ENCODE measurements around the gene NLK. TPM values are rescaled to one million over a fixed set of nuclear protein-coding genes. Genes with fewer than 3 reads are reported as not detected.
"Not testable (repeated sequence)": the region's sequence is repeated elsewhere in the genome, so short reads cannot be mapped to it uniquely, and the experiment has no call there.

The NLK gene
- total RNA-seq, 1 experiment from 2014 or later: 40.3 TPM

DNA sequence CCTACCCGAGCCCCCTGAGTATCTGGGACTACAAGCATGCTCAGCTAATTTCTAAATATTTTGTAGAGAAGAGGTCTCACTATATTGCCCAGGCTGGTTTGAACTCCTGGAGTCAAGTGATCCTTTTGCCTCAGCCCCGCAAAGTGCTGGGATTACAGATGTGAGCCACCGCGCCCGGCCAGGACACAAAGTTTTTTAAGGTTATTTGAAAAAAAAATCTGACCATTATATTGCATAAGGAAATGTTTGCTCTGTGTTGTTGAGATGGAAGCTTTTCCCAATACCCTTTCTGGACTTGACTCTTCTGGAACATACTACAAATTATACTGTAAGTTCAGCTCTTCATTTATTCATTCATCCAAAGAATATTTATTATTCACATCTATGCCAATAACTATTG lies 143.2 kb downstream of the NLK start:
- peaks cover 16% of the 10 kb centered on the region for H3K9me3 Mint-ChIP-seq
- H3K27ac Mint-ChIP-seq: no peak overlapping the region
- ATAC-seq: no peak
- H3K4me1 Mint-ChIP-seq: no peaks in the 10 kb centered on the region
- no peak for DNase-seq (ENCODE audit: low spot score)
- H3K4me3 Mint-ChIP-seq: no peak overlapping the region
- ChIA-PET POLR2A (no interaction called here), CTCF (no interaction called here)
- H3K36me3 Mint-ChIP-seq: peaks cover 31% of the 10 kb centered on the region
- H3K27me3 Mint-ChIP-seq (ENCODE audit: low read depth): no peaks in the 10 kb centered on the region
- TF ChIP-seq ZNF671 (CRISPR knock-in tag; IDR thresholded peaks at IDR 0.05): no peak
- TF ChIP-seq CREB1 (CRISPR knock-in tag; IDR thresholded peaks at IDR 0.05): no peak
- TF ChIP-seq, protein P1, sequence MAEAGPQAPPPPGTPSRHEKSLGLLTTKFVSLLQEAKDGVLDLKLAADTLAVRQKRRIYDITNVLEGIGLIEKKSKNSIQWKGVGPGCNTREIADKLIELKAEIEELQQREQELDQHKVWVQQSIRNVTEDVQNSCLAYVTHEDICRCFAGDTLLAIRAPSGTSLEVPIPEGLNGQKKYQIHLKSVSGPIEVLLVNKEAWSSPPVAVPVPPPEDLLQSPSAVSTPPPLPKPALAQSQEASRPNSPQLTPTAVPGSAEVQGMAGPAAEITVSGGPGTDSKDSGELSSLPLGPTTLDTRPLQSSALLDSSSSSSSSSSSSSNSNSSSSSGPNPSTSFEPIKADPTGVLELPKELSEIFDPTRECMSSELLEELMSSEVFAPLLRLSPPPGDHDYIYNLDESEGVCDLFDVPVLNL (CRISPR knock-in tag; IDR thresholded peaks at IDR 0.05; ENCODE audit: borderline replicate concordance, low read depth): no peak
- TF ChIP-seq, protein P2, sequence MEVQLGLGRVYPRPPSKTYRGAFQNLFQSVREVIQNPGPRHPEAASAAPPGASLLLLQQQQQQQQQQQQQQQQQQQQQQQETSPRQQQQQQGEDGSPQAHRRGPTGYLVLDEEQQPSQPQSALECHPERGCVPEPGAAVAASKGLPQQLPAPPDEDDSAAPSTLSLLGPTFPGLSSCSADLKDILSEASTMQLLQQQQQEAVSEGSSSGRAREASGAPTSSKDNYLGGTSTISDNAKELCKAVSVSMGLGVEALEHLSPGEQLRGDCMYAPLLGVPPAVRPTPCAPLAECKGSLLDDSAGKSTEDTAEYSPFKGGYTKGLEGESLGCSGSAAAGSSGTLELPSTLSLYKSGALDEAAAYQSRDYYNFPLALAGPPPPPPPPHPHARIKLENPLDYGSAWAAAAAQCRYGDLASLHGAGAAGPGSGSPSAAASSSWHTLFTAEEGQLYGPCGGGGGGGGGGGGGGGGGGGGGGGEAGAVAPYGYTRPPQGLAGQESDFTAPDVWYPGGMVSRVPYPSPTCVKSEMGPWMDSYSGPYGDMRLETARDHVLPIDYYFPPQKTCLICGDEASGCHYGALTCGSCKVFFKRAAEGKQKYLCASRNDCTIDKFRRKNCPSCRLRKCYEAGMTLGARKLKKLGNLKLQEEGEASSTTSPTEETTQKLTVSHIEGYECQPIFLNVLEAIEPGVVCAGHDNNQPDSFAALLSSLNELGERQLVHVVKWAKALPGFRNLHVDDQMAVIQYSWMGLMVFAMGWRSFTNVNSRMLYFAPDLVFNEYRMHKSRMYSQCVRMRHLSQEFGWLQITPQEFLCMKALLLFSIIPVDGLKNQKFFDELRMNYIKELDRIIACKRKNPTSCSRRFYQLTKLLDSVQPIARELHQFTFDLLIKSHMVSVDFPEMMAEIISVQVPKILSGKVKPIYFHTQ (CRISPR knock-in tag; IDR thresholded peaks at IDR 0.05): no peak
- no peak for TF ChIP-seq ZSCAN18 (CRISPR knock-in tag; IDR thresholded peaks at IDR 0.05)
- TF ChIP-seq TEAD4 (CRISPR knock-in tag; IDR thresholded peaks at IDR 0.05): no peak
- TF ChIP-seq TEAD1 (CRISPR knock-in tag; IDR thresholded peaks at IDR 0.05): no peak
- no peak for TF ChIP-seq ZNF281 (CRISPR knock-in tag; IDR thresholded peaks at IDR 0.05)
- TF ChIP-seq ESRRA (CRISPR knock-in tag; IDR thresholded peaks at IDR 0.05; ENCODE audit: borderline replicate concordance): no peak
- no peak for TF ChIP-seq ZBTB21 (CRISPR knock-in tag; IDR thresholded peaks at IDR 0.05; ENCODE audit: borderline replicate concordance)
- no peak for TF ChIP-seq MXD4 (CRISPR knock-in tag; IDR thresholded peaks at IDR 0.05; ENCODE audit: borderline replicate concordance)

GRCh38 chr17:28186472-28186871 lies 144.0 kb downstream of the NLK start:
- H3K27me3 Mint-ChIP-seq (ENCODE audit: low read depth); DNase-seq (ENCODE audit: low spot score); H3K4me3 Mint-ChIP-seq; H3K4me1 Mint-ChIP-seq; POLR2A ChIA-PET; H3K27ac Mint-ChIP-seq; CTCF ChIA-PET; ATAC-seq: not testable (repeated sequence)
- H3K9me3 Mint-ChIP-seq: peaks cover 16% of the 10 kb centered on the region
- peaks cover 36% of the 10 kb centered on the region for H3K36me3 Mint-ChIP-seq

- Mint-ChIP-seq H3K9me3 (peaks cover 16% of the 10 kb centered on the region), H3K36me3 (peaks cover 42% of the 10 kb centered on the region), H3K27me3 (ENCODE audit: low read depth) (no peaks in the 10 kb centered on the region), H3K4me3 (no peak overlapping the region), H3K4me1 (0 out of 2 replicates have a peak, but pooled peaks cover 3% of the 10 kb centered on the region), H3K27ac (no peak overlapping the region)
- no peak for ATAC-seq
- ChIA-PET POLR2A (no interaction called here), CTCF (no interaction called here)
- DNase-seq (ENCODE audit: low spot score): no peak
- TF ChIP-seq E2F1 (CRISPR knock-in tag; IDR thresholded peaks at IDR 0.05) (no peak), MXD4 (CRISPR knock-in tag; IDR thresholded peaks at IDR 0.05; ENCODE audit: borderline replicate concordance) (no peak), HMGA2 (CRISPR knock-in tag; IDR thresholded peaks at IDR 0.05) (no peak), OVOL2 (CRISPR knock-in tag; IDR thresholded peaks at IDR 0.05; ENCODE audit: borderline replicate concordance) (no peak), NR2C2 (CRISPR knock-in tag; IDR thresholded peaks at IDR 0.05) (no peak), SP1 (CRISPR knock-in tag; conservative IDR thresholded peaks at IDR 0.05) (no peak)
- TF ChIP-seq, protein P3, sequence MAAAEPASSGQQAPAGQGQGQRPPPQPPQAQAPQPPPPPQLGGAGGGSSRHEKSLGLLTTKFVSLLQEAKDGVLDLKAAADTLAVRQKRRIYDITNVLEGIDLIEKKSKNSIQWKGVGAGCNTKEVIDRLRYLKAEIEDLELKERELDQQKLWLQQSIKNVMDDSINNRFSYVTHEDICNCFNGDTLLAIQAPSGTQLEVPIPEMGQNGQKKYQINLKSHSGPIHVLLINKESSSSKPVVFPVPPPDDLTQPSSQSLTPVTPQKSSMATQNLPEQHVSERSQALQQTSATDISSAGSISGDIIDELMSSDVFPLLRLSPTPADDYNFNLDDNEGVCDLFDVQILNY (CRISPR knock-in tag; IDR thresholded peaks at IDR 0.05): no peak
- TF ChIP-seq, protein P4, sequence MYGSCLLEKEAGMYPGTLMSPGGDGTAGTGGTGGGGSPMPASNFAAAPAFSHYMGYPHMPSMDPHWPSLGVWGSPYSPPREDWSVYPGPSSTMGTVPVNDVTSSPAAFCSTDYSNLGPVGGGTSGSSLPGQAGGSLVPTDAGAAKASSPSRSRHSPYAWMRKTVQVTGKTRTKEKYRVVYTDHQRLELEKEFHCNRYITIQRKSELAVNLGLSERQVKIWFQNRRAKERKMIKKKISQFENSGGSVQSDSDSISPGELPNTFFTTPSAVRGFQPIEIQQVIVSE (CRISPR knock-in tag; IDR thresholded peaks at IDR 0.05; ENCODE audit: borderline replicate concordance): no peak
- TF ChIP-seq, protein P1 (CRISPR knock-in tag; IDR thresholded peaks at IDR 0.05; ENCODE audit: borderline replicate concordance, low read depth): no peak
Measured at GRCh38 chr17:28187931-28188330, 145.5 kb downstream of the NLK start.
